ENCODE measurements around the gene WFIKKN1.
A peak's percentile ranks its signal among the peaks of the same experiment; 100 is the strongest.

- TF ChIP-seq FOXA1 (IDR thresholded peaks at IDR 0.05), result no peak
- peak; percentile 34; the same call in 1 of the 2 replicates for TF ChIP-seq ARNT (IDR thresholded peaks at IDR 0.05)
- no peak for TF ChIP-seq BHLHE40 (IDR thresholded peaks at IDR 0.05; ENCODE audit: borderline replicate concordance)
- no peak for TF ChIP-seq ELF4 (IDR thresholded peaks at IDR 0.05)
- no peak for TF ChIP-seq NFRKB (IDR thresholded peaks at IDR 0.05)
- no peak for TF ChIP-seq PKNOX1 (IDR thresholded peaks at IDR 0.05)
- no peak for TF ChIP-seq ZNF384 (IDR thresholded peaks at IDR 0.05)
- no peak for TF ChIP-seq SUZ12 (IDR thresholded peaks at IDR 0.05)
These were observed 38.1 kb upstream of the WFIKKN1 start for GRCh38 chr16:592518-593306.
